GM21360 (cell line): ENCODE data around the gene C1orf167.

ENCODE experiments used
- ATAC-seq: cut with Tn5 transposase; IDR thresholded peaks from one replicate; pipeline ENCODE4 v1.9.1; 2021; ENCODE audit warnings: mild to moderate bottlenecking, moderate library complexity; ENCODE audit not compliant: unreplicated experiment

Gene C1orf167

GRCh38 chr1:11833497-11833896 is 71.5 kb downstream of the C1orf167 start:
- no peak for ATAC-seq

GRCh38 chr1:11833900-11834299 is 71.9 kb downstream of the C1orf167 start:
- ATAC-seq = no peak

GRCh38 chr1:11835441-11836225 is 73.6 kb downstream of the C1orf167 start:
- no peak for ATAC-seq

- no peak for ATAC-seq
Measured at GRCh38 chr1:11836955-11837766, 75.2 kb downstream of the C1orf167 start.

- no peak for ATAC-seq
Measured at GRCh38 chr1:11837767-11838348, 75.9 kb downstream of the C1orf167 start.

- no peak for ATAC-seq
Measured at GRCh38 chr1:11838349-11839272, 76.6 kb downstream of the C1orf167 start.
